Left ventricle myocardium inferior (tissue), 1 donor: ENCODE measurements around the gene CRYBB1. TPM values are rescaled to one million over a fixed set of nuclear protein-coding genes. Genes with fewer than 3 reads are reported as not detected.

Source experiments
- DNase-seq: peaks from one replicate; pipeline ENCODE4 v3.0.0-alpha.2; 2020
- H3K27ac ChIP-seq: fragments of 200-600 bp; replicated peaks from 2 replicates; pipeline ENCODE4 v1.8.0; 2021
- H3K27me3 ChIP-seq: fragments of 200-600 bp; 2 replicates; pipeline ENCODE4 v1.8.0; 2021; ENCODE audit warnings: low read depth
- H3K36me3 ChIP-seq: fragments of 200-600 bp; 2 replicates; pipeline ENCODE4 v1.8.0; 2021
- H3K4me1 ChIP-seq: fragments of 200-600 bp; 2 replicates; pipeline ENCODE4 v1.8.0; 2021
- H3K4me3 ChIP-seq: fragments of 200-600 bp; 2 replicates; pipeline ENCODE4 v1.8.0; 2021; ENCODE audit warnings: mild to moderate bottlenecking, moderate library complexity
- H3K9me3 ChIP-seq: fragments of 200-600 bp; replicated peaks from 2 replicates; pipeline ENCODE4 v1.8.0; 2021
- intact Hi-C: fragments of 100-400 bp; cut with micrococcal nuclease; formaldehyde crosslinking; loops from one replicate; pipeline ENCODE4 v1.11.0; 2022
- total RNA-seq: library from RNA; stranded (reverse); fragmentation: NEBNext Ultra II Directional; extraction: Animal tissue kit (Norgen Biotek cat#: 25700); gene quantifications from one replicate; pipeline ENCODE4 v1.2.1, GENCODE V29; 2021
- TF ChIP-seq, protein P1 (sequence below): fragments of 200-600 bp; IDR thresholded peaks from 2 replicates; pipeline ENCODE4 v1.8.0; 2021; ENCODE audit warnings: antibody characterized with exemption, mild to moderate bottlenecking, borderline replicate concordance
- donor health status: DM: no; HTN: yes; CAD: no; lungs with severe emphysema.

Gene CRYBB1
- total RNA-seq, 1 donor from 2014 or later = 0.66 TPM

DNA sequence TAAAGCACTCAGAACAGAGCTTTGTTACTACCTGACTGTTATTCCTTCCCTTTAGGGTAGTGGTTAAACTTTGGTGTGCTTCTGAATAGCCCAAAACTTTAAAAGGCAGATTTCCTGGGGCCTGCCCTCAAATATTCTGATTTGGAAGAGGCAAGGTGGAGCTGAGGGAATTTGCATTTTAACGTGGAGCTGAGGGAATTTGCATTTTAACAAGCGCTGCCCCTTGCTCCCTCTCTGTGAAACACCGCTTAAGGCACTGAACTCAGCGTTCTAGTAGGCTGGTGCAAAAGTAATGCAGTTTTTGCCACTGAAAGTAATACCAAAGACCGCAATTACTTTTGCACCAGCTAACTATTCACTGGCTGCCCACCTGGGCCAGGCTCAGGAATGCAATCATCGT, 62.9 kb downstream of the CRYBB1 start:
- intact Hi-C loops = no loop called here
- no peaks in the 10 kb centered on the region for H3K27me3 ChIP-seq
- TF ChIP-seq, protein P1, sequence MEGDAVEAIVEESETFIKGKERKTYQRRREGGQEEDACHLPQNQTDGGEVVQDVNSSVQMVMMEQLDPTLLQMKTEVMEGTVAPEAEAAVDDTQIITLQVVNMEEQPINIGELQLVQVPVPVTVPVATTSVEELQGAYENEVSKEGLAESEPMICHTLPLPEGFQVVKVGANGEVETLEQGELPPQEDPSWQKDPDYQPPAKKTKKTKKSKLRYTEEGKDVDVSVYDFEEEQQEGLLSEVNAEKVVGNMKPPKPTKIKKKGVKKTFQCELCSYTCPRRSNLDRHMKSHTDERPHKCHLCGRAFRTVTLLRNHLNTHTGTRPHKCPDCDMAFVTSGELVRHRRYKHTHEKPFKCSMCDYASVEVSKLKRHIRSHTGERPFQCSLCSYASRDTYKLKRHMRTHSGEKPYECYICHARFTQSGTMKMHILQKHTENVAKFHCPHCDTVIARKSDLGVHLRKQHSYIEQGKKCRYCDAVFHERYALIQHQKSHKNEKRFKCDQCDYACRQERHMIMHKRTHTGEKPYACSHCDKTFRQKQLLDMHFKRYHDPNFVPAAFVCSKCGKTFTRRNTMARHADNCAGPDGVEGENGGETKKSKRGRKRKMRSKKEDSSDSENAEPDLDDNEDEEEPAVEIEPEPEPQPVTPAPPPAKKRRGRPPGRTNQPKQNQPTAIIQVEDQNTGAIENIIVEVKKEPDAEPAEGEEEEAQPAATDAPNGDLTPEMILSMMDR = no peak
- H3K36me3 ChIP-seq = no peaks in the 10 kb centered on the region
- peaks cover 86% of the 10 kb centered on the region for H3K4me1 ChIP-seq
- H3K27ac ChIP-seq = peak overlapping the region; percentile 73
- no peak overlapping the region for H3K4me3 ChIP-seq
- H3K9me3 ChIP-seq = no peaks in the 10 kb centered on the region
- no peak for DNase-seq

- intact Hi-C loops = no loop called here
- TF ChIP-seq, protein P1 = no peak
- H3K27ac ChIP-seq = peak overlapping the region; percentile 7
- H3K27me3 ChIP-seq = no peaks in the 10 kb centered on the region
- H3K4me3 ChIP-seq = no peak overlapping the region
- DNase-seq = no peak
- H3K36me3 ChIP-seq = no peaks in the 10 kb centered on the region
- no peaks in the 10 kb centered on the region for H3K9me3 ChIP-seq
- H3K4me1 ChIP-seq = peaks cover 92% of the 10 kb centered on the region
These were observed 64.6 kb downstream of the CRYBB1 start for GRCh38 chr22:26553056-26553752.

- Histone ChIP-seq H3K9me3 (no peaks in the 10 kb centered on the region), H3K4me1 (peaks cover 92% of the 10 kb centered on the region), H3K27me3 (no peaks in the 10 kb centered on the region), H3K36me3 (no peaks in the 10 kb centered on the region), H3K4me3 (no peak overlapping the region), H3K27ac (no peak overlapping the region)
- no peak for DNase-seq
- TF ChIP-seq, protein P1 = no peak
- intact Hi-C loops = no loop called here
These were observed 65.4 kb downstream of the CRYBB1 start for GRCh38 chr22:26552466-26552865.

GRCh38 chr22:26551568-26551967, 66.3 kb downstream of the CRYBB1 start:
- Histone ChIP-seq H3K4me1 (peaks cover 92% of the 10 kb centered on the region), H3K36me3 (no peaks in the 10 kb centered on the region), H3K27ac (peak overlapping the region; percentile 89), H3K4me3 (no peak overlapping the region), H3K9me3 (no peaks in the 10 kb centered on the region), H3K27me3 (no peaks in the 10 kb centered on the region)
- DNase-seq = no peak
- TF ChIP-seq, protein P1 = no peak
- intact Hi-C loops = no loop called here

DNA sequence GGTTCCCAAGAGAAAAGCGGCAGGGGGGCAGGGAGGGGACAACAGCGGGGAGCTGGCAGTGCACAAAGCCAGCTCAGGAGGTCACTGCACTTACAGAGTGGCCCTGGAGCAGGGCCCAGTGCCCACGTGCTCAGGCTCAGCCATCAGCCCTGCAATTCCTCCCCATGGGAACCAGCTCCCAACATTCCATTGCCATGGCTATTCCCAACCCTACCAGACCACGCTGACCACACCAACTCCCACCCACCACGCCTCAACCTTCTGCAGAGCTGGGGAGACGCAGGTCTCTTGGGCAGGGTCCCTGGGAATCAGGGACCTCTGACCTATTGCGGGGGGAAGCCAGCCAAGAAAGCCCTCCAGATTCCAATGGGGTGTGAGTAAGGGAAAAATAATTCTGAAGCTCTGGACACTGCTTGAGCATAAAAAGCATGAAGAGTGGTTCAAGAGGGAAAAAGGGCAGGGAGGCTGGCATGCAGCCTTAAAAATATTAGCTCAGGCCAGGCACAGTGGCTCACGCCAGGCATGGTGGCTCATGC, 67.3 kb downstream of the CRYBB1 start:
- Histone ChIP-seq H3K4me1 (peaks cover 92% of the 10 kb centered on the region), H3K27ac (peak overlapping the region; percentile 89), H3K36me3 (no peaks in the 10 kb centered on the region), H3K9me3 (no peaks in the 10 kb centered on the region), H3K27me3 (no peaks in the 10 kb centered on the region), H3K4me3 (peak overlapping the region; percentile 14)
- intact Hi-C loops = no loop called here
- TF ChIP-seq, protein P1 = no peak
- peak; percentile 74 for DNase-seq
